Uterus (tissue), 2 donors: ENCODE measurements around the gene MBP.

Experiments used
- CTCF ChIP-seq, 4 experiments: fragments of 200-600 bp in 2 of 4; fragments of 450-650 bp in 2 of 4; sonication (generic) in 2 of 4; IDR thresholded peaks; one replicate each; pipeline ENCODE4 v1.5.1; 2016 to 2019; ENCODE audit warnings: antibody characterized with exemption in 4 of 4, mild to moderate bottlenecking in 2 of 4, moderate library complexity in 1 of 4
- POLR2A ChIP-seq, 2 donors: fragments of 450-650 bp; IDR thresholded peaks; one replicate each; pipeline ENCODE4 v1.6.1; 2016; ENCODE audit warnings: antibody characterized with exemption in 2 of 2, mild to moderate bottlenecking in 1 of 2, moderate library complexity in 1 of 2

DNA sequence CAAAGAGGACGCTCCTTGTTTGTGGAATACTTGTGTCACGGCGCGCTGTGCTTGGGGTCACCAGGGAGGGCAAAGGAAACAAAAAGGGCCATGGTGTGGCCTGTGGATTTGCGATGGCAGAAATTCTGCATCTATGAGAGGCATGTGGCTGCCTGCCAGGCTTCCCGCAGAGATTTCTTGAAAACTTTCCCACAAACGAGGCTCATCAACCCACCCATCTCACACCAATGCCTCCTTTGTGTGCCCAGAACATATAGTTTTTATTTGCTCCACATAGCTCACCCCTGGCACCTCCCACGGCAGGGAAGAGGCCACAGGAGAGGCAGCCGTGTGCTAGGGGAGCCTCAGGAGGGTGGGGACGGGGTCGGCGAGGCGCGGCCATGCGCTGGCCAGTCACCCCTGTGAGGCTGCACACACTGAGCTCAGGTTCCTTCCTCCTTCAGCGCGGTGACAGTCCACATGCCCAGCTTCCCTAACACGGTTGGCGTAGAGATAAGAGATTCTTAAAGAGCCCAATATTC lies 100.3 kb downstream of the MBP start:
- TF ChIP-seq POLR2A (IDR thresholded peaks at IDR 0.05) (no peak), CTCF (IDR thresholded peaks at IDR 0.05) (no peak)
